Stimulated activated CD4-positive, alpha-beta T cell treated with anti-CD3 and anti-CD28 coated beads, Interleukin-2, amount 100 ng/mL, for 48 hours (primary cell): Measurements from ENCODE around the gene LCN2.
"Not testable (repeated sequence)": the region's sequence is repeated elsewhere in the genome, so short reads cannot be mapped to it uniquely, and the experiment has no call there.

ENCODE experiments used
- DNase-seq, 2 donors: peaks; one replicate each; pipeline ENCODE4 v3.0.0-alpha.2; 2020

LCN2 gene

DNA sequence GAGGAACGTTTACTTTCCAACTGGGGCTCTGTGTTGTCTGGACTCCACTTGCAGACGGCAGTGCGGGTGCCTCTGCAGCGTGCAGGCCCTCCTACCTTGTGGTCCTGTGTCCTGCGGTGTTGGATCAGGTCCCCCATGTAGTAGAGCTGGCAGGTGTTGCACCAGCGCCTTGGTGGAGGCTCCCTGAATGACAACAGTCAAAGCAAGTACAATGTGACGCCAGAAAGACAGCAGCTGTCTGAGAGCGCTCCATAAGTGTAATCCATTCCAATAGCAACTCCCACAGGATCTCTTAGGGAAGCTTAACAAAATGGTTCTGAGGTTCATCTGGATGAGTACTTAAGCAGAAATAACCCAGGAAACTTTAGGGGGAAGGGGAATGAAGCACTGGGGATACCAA is 20.7 kb downstream of the LCN2 start:
- no peak for DNase-seq

- DNase-seq: no peak
Observed at GRCh38 chr9:128174062-128174461, 24.8 kb downstream of the LCN2 start.

GRCh38 chr9:128175102-128175563 is 25.9 kb downstream of the LCN2 start:
- no peak for DNase-seq

DNA sequence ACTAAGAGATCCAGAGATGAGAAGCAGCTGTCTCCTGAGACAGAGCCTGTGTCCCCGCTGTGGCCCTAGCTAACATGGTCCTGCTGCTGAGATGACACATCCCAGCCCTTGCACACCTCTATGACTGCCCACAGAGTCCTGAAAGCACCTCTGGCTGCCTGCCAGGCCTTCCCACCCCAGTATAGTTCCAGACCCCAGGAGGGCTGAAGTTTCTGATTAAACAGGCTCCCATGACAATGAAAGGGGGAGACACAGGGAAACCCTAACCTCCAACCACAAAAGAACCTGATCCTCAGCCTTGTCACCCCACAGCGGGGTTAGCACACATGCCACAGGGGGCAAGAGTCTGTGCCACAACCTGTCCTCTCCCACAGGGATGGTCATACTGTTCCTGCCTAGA is 26.5 kb downstream of the LCN2 start:
- no peak for DNase-seq

- DNase-seq: no peak
Observed at GRCh38 chr9:128178806-128179431, 29.7 kb downstream of the LCN2 start.

GRCh38 chr9:128180001-128180400 is 30.7 kb downstream of the LCN2 start:
- DNase-seq: no peak

GRCh38 chr9:128180447-128180846 is 31.2 kb downstream of the LCN2 start:
- DNase-seq: no peak

DNA sequence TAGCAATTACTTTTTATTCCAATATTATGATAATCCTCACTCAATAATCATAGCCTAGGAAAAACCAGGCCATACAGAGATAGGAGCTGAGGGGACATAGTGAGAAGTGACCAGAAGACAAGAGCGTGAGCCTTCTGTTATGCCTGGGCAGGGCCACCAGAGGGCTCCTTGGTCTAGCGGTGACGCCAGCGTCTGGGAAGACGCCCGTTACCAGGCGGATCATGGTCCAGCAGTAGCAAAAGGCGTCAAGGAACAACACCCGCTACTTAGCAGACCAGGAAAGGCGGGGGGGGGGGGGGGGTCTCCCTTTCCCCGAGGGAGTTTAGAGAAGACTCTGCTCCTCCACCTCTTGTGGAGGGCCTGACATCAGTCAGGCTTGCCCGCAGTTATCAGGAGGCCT is 32.2 kb downstream of the LCN2 start:
- DNase-seq: not testable (repeated sequence)

DNA sequence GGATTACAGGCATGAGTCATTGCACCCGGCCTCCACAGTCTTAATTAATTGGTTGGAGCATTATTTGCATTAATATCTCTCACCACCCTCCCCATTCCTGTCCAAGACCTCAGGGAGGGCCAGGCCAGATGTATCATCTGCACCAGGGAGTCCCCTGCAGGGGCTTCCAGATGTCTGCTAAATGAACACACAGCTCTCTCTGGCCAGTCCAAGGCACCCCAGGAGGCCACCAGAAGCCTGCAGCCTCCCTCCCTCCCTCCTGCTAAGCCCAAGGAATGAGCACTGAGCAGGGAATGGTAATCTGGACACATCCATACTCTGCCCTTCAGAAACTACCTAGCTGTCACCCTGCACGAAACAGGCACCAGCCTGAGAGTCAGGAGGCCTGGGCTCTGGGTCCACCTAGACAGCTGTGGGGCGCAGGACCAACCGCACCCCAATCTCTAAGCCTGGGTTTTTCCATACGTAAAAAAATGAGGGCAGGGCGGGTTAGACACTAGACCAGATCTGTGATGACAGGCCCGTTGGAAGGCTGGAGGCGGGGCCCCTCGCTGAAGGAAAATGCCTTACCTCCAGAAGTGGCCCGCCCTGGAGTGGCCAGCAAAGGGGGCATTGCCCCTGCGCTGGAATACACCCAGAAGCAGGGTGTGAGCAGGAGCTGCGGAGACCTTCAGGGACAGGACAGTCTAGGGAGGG is 33.8 kb downstream of the LCN2 start:
- DNase-seq: no peak

GRCh38 chr9:128185979-128186965 is 37.0 kb downstream of the LCN2 start:
- no peak for DNase-seq

GRCh38 chr9:128187361-128187760 is 38.1 kb downstream of the LCN2 start:
- DNase-seq: no peak

- DNase-seq: no peak
Observed at GRCh38 chr9:128188209-128188608, 39.0 kb downstream of the LCN2 start.

- DNase-seq: no peak
Observed at GRCh38 chr9:128190013-128190412, 40.8 kb downstream of the LCN2 start.

- no peak for DNase-seq
Observed at GRCh38 chr9:128190516-128191405, 41.5 kb downstream of the LCN2 start.

- DNase-seq: peak; percentile 65 to 67
Observed at GRCh38 chr9:128191406-128192046, 42.3 kb downstream of the LCN2 start, which contains the start of gene CIZ1. CIZ1 (minus strand) TSS chr9:128191572; CDS start chr9:128190857, 715 bp downstream.

GRCh38 chr9:128192601-128193371 is 43.5 kb downstream of the LCN2 start:
- DNase-seq: no peak

- no peak for DNase-seq
Observed at GRCh38 chr9:128193469-128194096, 44.3 kb downstream of the LCN2 start.

DNA sequence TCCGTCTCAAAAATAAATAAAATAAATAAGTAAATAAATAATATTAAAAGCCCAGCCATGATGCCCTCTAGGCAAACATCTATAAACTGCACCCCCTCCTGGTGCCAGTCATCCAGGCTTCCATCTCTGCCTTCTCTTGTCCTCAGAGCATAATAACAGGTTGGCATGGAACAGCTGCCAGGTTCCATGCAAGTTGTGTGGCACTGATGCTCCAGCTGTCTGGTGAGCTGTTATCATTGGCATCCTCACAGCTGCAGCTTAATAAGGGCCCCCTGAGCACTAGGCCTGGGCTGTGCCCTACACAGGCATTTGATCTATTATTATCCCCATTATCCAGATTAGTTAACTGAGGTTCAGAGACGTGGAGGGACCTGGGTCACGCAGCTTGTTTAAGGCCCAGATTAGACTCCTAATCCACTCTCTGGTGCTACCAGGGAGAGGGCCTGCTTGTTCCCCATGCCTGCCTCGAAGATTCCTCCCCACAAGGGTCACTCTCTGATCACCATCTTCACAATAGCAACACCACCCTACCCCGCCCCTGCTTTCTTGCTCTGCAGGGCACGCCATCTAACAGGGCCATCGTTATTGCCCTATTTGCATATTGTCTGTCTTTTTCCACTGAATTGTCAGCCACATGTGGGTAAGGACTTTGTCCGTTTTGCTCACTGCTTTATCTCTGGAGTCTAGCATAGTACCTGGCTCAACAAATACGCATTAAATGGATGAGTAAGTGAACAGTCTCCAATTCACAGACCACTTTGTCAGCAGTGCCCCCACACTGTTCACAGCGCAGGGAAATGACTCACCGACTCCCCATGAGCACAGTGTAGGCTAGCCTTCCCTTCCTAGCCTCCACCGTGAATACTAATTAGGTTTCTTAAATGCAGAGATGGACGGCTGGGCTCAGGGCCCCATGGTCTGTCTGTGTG is 52.5 kb downstream of the LCN2 start:
- no peak for DNase-seq

GRCh38 chr9:128202648-128203023 is 53.4 kb downstream of the LCN2 start:
- no peak for DNase-seq
